Caco-2 (cell line): Measurements from ENCODE around the gene NTMT2. TPM values are rescaled to one million over a fixed set of nuclear protein-coding genes. Genes with fewer than 3 reads are reported as not detected.
A peak's percentile ranks its signal among the peaks of the same experiment; 100 is the strongest.

Source experiments
- BruUV-seq: library from RNA; stranded (reverse); fragments of 400-500 nt; replicated peaks from 2 replicates; lab custom pipeline; 2021; lab: Mats Ljungman, UMichigan
- CTCF ChIA-PET: fragments of 300-600 bp; sonication (Branson Sonifier 250); formaldehyde crosslinking; loops from one replicate; lab custom pipeline; 2022; ENCODE audit warnings: antibody characterized with exemption; lab: Charles Lee
- POLR2A ChIA-PET: fragments of 300-600 bp; sonication (Branson Sonifier 250); formaldehyde crosslinking; loops from one replicate; lab custom pipeline; 2022; ENCODE audit warnings: antibody characterized with exemption; lab: Charles Lee
- DNase-seq, 2 experiments: peaks; one replicate each; pipeline versions ENCODE4 v3.0.0 to v3.0.0-alpha.2; 2020 to 2022
- H3K27me3 ChIP-seq: replicated peaks from 2 replicates; pipeline ENCODE4 v1.6.0; 2011; ENCODE audit warnings: low read length; ENCODE audit not compliant: control insufficient read depth, insufficient read depth
- H3K36me3 ChIP-seq: 2 replicates; pipeline ENCODE4 v1.5.1; 2011; ENCODE audit warnings: low read length; ENCODE audit not compliant: control insufficient read depth, insufficient read depth
- H3K4me1 ChIP-seq: fragments of 250-450 bp; sonication (Bioruptor Pico); 2 replicates; pipeline ENCODE4 v1.5.1; 2020; ENCODE audit warnings: mild to moderate bottlenecking
- H3K4me3 ChIP-seq: 2 replicates; pipeline ENCODE4 v1.5.1; 2011; ENCODE audit warnings: low read depth, mild to moderate bottlenecking, control low read depth, low read length
- H3K9me3 ChIP-seq: fragments of 250-450 bp; sonication (Bioruptor Pico); 2 replicates; pipeline ENCODE4 v1.5.1; 2020; ENCODE audit warnings: mild to moderate bottlenecking, moderate library complexity
- H3K27ac Mint-ChIP-seq: one replicate; pipeline ENCODE4 v1.8.0; 2022; ENCODE audit warnings: mixed read lengths; ENCODE audit not compliant: unreplicated experiment
- H3K27me3 Mint-ChIP-seq: one replicate; pipeline ENCODE4 v1.8.0; 2022; ENCODE audit warnings: mixed read lengths; ENCODE audit not compliant: insufficient read depth, unreplicated experiment
- H3K36me3 Mint-ChIP-seq: one replicate; pipeline ENCODE4 v1.8.0; 2022; ENCODE audit warnings: mild to moderate bottlenecking, mixed read lengths; ENCODE audit not compliant: insufficient read depth, unreplicated experiment
- H3K4me1 Mint-ChIP-seq: one replicate; pipeline ENCODE4 v1.8.0; 2022; ENCODE audit warnings: low read depth, mixed read lengths; ENCODE audit not compliant: unreplicated experiment
- H3K4me3 Mint-ChIP-seq: one replicate; pipeline ENCODE4 v1.8.0; 2022; ENCODE audit warnings: mild to moderate bottlenecking, moderate library complexity, mixed read lengths; ENCODE audit not compliant: unreplicated experiment
- H3K9me3 Mint-ChIP-seq: one replicate; pipeline ENCODE4 v1.8.0; 2022; ENCODE audit warnings: mixed read lengths; ENCODE audit not compliant: unreplicated experiment
- intact Hi-C: fragments of 100-400 bp; cut with micrococcal nuclease; formaldehyde crosslinking; loops from one replicate; pipeline ENCODE4 v1.10.0; 2022; ENCODE audit not compliant: unreplicated experiment
- total RNA-seq: library from RNA; stranded (reverse); gene quantifications from 2 replicates; pipeline ENCODE4 v1.2.3, GENCODE V29; 2022
- TF ChIP-seq, protein P1 (sequence below), 2 experiments: fragments of 200-600 bp in 1 of 2; IDR thresholded peaks; 1 replicate in 1 of 2; 2 replicates in 1 of 2; pipeline versions ENCODE4 v1.5.1 to v1.8.0; 2011 to 2022; ENCODE audit warnings: antibody characterized with exemption in 1 of 2, control low read depth in 1 of 2, inconsistent platforms in 1 of 2, low read depth in 1 of 2, low read length in 1 of 2, mild to moderate bottlenecking in 1 of 2, moderate library complexity in 1 of 2; ENCODE audit not compliant: insufficient read depth in 1 of 2, severe bottlenecking in 1 of 2, unreplicated experiment in 1 of 2

NTMT2 gene
- total RNA-seq, 1 experiment from 2014 or later: not detected

DNA sequence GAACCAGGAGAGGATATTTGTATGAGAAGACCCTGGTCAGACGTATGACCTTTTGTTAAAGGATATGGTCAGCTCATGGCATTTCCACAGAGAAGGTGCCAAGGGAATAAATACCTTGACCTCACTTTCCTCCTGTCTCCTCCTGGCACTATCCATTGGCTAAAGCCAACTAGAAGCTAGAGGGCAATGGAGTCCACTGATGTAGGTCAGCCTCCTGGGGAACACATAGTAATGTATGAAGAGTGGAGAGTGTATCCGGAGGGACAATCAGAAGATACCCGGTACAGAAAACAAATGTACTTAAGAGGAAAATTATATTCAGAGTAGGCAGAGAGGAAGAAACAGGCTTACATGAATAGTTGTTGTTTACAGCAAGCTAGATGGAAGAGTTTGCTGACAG is 698 bp upstream of the NTMT2 start:
- no peak overlapping the region for H3K4me3 Mint-ChIP-seq
- TF ChIP-seq, protein P1, sequence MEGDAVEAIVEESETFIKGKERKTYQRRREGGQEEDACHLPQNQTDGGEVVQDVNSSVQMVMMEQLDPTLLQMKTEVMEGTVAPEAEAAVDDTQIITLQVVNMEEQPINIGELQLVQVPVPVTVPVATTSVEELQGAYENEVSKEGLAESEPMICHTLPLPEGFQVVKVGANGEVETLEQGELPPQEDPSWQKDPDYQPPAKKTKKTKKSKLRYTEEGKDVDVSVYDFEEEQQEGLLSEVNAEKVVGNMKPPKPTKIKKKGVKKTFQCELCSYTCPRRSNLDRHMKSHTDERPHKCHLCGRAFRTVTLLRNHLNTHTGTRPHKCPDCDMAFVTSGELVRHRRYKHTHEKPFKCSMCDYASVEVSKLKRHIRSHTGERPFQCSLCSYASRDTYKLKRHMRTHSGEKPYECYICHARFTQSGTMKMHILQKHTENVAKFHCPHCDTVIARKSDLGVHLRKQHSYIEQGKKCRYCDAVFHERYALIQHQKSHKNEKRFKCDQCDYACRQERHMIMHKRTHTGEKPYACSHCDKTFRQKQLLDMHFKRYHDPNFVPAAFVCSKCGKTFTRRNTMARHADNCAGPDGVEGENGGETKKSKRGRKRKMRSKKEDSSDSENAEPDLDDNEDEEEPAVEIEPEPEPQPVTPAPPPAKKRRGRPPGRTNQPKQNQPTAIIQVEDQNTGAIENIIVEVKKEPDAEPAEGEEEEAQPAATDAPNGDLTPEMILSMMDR (IDR thresholded peaks at IDR 0.05; ENCODE audit: insufficient read depth in 1 of 2, low read depth in 1 of 2, low read length in 1 of 2, severe bottlenecking in 1 of 2, unreplicated experiment in 1 of 2): no peak
- Histone ChIP-seq H3K36me3 (no peaks in the 10 kb centered on the region), H3K27me3 (no peaks in the 10 kb centered on the region), H3K9me3 (no peaks in the 10 kb centered on the region), H3K4me1 (peaks cover 21% of the 10 kb centered on the region), H3K4me3 (no peak overlapping the region)
- no peak for DNase-seq
- POLR2A ChIA-PET: no interaction called here
- CTCF ChIA-PET: no interaction called here
- no peaks in the 10 kb centered on the region for H3K27me3 Mint-ChIP-seq
- no peaks in the 10 kb centered on the region for H3K36me3 Mint-ChIP-seq
- intact Hi-C loops: loop anchor here (10.0 kb wide), 1 partner anchor 210 kb away; no protein-coding TSS in a partner anchor
- H3K9me3 Mint-ChIP-seq: no peaks in the 10 kb centered on the region
- H3K4me1 Mint-ChIP-seq: peaks cover 23% of the 10 kb centered on the region
- no TSS peak for BruUV-seq
- peak overlapping the region; percentile 37 for H3K27ac Mint-ChIP-seq

DNA sequence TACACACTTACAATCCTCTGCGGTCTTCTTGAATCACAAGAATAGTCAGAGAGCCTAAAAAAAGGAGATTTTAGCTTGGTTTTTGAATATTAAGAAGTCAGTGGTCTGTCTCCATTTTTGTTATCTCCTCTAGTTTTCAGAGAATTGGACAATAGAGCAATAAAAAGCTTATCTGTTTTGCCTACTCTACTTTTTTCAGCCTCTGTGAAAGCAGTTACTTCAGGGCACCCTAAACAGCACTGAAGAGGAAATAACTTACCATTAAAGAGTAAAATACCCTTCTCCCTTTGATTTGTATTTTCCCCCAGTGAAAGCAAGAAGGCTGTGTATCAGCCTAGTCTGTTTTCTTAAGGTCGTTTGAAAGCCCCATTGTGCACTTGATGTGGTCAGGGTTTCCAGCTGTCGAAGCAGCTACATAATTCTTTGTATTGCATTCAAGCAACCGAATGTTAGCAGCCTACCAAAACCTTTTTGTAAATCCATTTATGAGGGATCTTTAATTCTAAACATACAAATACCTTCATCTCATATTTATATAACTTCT is 1.0 kb downstream of the NTMT2 start:
- CTCF ChIA-PET: no interaction called here
- H3K9me3 ChIP-seq: no peaks in the 10 kb centered on the region

DNA sequence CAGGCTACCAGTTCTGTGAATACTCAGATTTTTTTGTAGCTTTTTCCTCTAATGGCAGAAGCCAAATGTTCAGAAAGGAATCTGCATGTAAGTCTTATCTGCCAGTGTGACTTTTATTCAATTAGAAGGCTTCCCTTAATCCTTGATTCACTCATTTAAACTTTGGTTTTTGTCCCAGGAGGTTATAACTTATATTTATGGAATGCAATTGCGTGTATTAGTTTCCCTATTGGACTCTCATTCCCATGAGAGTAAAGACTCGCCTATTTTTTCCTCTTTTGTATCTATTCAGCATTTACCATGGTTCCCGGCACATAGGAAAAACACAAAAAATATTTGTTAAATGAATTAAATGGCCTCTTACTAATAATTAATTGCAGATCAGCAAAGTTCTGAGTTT is 3.5 kb downstream of the NTMT2 start:
- no TSS peak for BruUV-seq
- POLR2A ChIA-PET: no interaction called here
- H3K4me1 Mint-ChIP-seq: peaks cover 23% of the 10 kb centered on the region
- no peak overlapping the region for H3K27ac Mint-ChIP-seq
- Histone ChIP-seq H3K4me3 (no peak overlapping the region), H3K9me3 (no peaks in the 10 kb centered on the region), H3K4me1 (peaks cover 21% of the 10 kb centered on the region), H3K27me3 (no peaks in the 10 kb centered on the region), H3K36me3 (no peaks in the 10 kb centered on the region)
- TF ChIP-seq, protein P1 (IDR thresholded peaks at IDR 0.05; ENCODE audit: insufficient read depth in 1 of 2, low read depth in 1 of 2, low read length in 1 of 2, severe bottlenecking in 1 of 2, unreplicated experiment in 1 of 2): no peak
- H3K4me3 Mint-ChIP-seq: no peak overlapping the region
- no peaks in the 10 kb centered on the region for H3K27me3 Mint-ChIP-seq
- CTCF ChIA-PET: no interaction called here
- no peak for DNase-seq
- no peaks in the 10 kb centered on the region for H3K36me3 Mint-ChIP-seq
- intact Hi-C loops: loop anchor here (10.0 kb wide), 1 partner anchor 214 kb away; no protein-coding TSS in a partner anchor
- H3K9me3 Mint-ChIP-seq: no peaks in the 10 kb centered on the region

More for the DNA sequence above, 1.0 kb downstream of the NTMT2 start:
- no peaks in the 10 kb centered on the region for H3K36me3 ChIP-seq
- intact Hi-C loops: loop anchor here (10.0 kb wide), 1 partner anchor 212 kb away; no protein-coding TSS in a partner anchor
- H3K27me3 ChIP-seq: no peaks in the 10 kb centered on the region
- Mint-ChIP-seq H3K27me3 (no peaks in the 10 kb centered on the region), H3K27ac (no peak overlapping the region), H3K9me3 (no peaks in the 10 kb centered on the region), H3K4me3 (no peak overlapping the region), H3K36me3 (no peaks in the 10 kb centered on the region), H3K4me1 (peaks cover 23% of the 10 kb centered on the region)
- TF ChIP-seq, protein P1 (IDR thresholded peaks at IDR 0.05; ENCODE audit: insufficient read depth in 1 of 2, low read depth in 1 of 2, low read length in 1 of 2, severe bottlenecking in 1 of 2, unreplicated experiment in 1 of 2): no peak
- no peak for DNase-seq
- no peak overlapping the region for H3K4me3 ChIP-seq
- BruUV-seq: no TSS peak
- POLR2A ChIA-PET: no interaction called here
- H3K4me1 ChIP-seq: peaks cover 21% of the 10 kb centered on the region
